NOMO-1 treated with dmso at 0.1 percent for 144 hours (cell line): ENCODE measurements around the gene CRMP1.

ENCODE experiments used
- DNase-seq: peaks from one replicate; lab custom pipeline; 2025; ENCODE audit not compliant: unreplicated experiment; lab: John Stamatoyannopoulos, UW

The CRMP1 gene

GRCh38 chr4:5890063-5890727, 2.7 kb downstream of the CRMP1 start:
- DNase-seq = no peak

DNA sequence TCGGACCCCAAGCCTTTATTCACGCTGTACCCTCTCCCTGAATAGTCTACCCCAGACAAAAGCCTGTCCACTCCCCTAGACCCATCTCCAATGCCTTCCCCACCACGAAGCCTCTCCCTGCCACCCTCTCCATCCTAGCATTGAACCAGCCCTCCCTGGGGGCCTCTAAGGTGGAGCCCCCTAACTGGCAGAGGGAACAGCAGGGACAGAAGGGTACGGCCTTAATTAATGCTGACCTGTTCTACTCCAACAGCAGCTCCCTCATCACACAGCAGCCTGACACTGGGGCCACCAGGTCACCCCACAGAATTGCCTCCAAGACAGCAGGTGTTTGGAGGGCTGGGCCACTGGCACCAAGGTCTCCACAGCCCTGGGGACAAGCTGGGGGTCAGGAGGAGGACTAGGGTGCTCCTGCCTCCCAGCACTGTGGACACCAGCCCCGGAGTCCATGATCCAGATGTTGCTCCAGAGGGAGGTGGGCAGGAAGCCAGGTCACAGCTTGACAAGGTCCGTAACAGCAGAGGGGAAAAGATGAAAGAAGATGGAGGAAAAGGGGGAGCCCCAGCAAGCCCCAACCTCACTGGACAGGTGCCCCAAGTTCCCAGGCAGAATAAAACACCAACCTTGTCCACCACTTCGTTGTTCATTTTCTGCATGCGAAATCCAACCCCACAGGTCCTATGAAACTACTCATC, 3.7 kb downstream of the CRMP1 start:
- no peak for DNase-seq

- DNase-seq = no peak
Measured at GRCh38 chr4:5888222-5889001, 4.5 kb downstream of the CRMP1 start.

- no peak for DNase-seq
Measured at GRCh38 chr4:5887361-5888221, 5.3 kb downstream of the CRMP1 start.

DNA sequence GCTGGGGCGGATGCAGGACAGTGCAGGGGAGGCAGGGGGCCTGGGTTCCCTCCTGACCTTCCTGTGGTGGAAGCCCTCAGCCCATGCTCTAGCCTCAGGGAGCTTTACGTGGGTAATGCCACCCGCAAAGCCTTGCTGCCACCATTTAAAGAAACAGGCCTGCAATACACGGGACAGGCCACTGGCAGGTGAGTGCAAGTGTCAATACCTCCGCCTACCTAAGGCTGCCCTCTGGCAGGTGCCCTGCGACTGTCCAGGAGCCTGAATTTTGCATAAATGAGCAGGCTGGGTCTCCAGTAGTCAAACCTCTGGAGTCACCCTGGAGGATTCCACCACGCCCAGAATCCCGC, 5.9 kb downstream of the CRMP1 start:
- no peak for DNase-seq

GRCh38 chr4:5885733-5886132, 7.2 kb downstream of the CRMP1 start:
- no peak for DNase-seq

DNA sequence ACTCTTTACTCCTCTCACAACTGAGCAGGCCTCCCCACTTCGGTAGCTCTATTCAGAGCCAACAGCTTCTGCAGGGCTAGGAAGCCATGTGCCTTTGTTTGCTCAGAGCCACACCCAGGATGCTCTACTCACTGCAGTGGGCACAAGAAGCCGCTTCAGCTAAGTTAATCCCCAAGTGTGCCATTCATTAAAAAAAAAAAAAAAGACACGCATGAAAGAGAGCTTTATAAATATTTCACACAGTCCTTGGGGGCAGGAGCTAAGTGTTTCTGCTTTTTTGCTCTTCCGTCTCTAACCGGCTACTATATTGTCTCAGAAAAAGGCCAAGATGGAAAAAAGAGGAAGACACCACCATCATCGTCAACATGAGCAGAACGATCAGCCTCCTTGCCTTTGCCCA, 8.1 kb downstream of the CRMP1 start:
- DNase-seq = no peak

DNA sequence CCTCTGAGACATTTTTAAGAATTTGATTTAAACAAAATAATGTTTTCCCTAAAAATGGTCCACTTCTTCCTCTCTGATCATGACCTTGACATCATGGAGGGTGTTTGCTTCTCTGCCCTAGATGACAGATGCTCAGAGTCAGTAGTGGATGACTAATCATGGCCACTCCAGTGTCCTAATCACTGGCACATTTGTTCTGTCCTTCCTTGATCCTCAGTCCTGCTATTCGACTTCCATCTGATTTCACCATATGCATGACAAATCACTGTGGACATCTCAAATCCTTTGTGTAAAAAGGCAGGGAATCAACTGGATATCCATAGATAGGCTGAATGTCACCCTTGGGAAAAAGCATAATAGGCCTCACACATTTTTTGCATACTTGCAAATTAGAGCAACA, 9.0 kb downstream of the CRMP1 start:
- DNase-seq = no peak

- no peak for DNase-seq
Measured at GRCh38 chr4:5882947-5883346, 9.9 kb downstream of the CRMP1 start.

- no peak for DNase-seq
Measured at GRCh38 chr4:5881340-5881739, 11.5 kb downstream of the CRMP1 start.

DNA sequence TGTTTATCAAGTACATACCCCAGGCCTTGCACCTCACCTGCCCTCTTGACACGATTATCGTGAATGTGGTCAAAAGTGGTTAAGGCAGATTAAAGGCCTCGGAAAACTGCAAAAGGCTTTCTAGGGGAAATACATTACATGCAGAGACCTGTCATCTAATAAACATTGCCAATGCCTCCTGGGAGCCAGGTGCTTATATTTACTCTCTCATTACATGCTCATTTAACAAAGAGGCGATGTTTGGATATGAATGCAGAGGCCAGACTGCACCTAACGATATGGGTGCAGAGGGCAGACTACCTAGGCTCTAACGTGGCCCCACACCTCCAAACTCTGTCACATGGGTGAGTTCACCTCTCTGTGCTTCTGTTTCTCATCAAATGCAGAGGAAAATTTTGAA, 14.5 kb downstream of the CRMP1 start:
- no peak for DNase-seq

DNA sequence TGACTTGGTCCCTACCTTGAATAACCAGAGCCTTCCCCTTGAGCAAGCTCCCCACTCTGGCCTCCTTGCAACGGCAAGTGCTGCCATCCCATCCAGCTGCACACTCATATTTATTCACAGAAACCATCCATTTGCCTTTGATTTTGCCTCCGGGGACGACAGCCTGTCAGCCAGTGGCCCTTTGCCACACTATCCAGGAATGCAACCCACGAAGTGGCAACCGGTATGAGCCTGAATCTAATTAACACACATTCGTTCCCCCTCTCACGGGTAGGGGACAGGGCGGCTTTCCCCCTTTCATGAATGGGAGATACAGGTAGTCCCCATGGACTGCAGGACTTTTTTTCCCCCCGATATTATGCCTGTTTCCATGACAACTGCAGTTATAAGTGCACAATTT, 15.5 kb downstream of the CRMP1 start:
- DNase-seq = no peak

- DNase-seq = no peak
Measured at GRCh38 chr4:5874811-5875449, 18.0 kb downstream of the CRMP1 start.

DNA sequence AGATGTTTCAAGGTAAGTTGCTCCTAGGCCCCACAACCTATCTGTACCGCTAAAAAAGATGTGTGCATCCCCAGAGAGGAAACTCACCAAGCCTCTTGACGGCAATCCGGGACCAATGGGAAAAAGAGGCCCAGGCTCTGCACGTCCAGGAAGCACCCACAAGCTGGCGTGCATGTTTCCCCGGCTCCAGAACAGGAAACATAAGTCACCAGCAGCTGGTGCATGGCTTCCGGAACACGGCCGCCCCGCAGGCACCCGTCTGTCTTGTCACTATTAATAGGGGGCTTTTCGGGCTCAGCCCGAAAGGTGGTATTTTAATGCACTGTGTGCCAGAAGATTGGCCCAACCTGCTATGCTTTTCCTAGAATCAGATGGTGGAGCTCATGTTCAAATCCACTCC, 22.2 kb downstream of the CRMP1 start:
- no peak for DNase-seq

DNA sequence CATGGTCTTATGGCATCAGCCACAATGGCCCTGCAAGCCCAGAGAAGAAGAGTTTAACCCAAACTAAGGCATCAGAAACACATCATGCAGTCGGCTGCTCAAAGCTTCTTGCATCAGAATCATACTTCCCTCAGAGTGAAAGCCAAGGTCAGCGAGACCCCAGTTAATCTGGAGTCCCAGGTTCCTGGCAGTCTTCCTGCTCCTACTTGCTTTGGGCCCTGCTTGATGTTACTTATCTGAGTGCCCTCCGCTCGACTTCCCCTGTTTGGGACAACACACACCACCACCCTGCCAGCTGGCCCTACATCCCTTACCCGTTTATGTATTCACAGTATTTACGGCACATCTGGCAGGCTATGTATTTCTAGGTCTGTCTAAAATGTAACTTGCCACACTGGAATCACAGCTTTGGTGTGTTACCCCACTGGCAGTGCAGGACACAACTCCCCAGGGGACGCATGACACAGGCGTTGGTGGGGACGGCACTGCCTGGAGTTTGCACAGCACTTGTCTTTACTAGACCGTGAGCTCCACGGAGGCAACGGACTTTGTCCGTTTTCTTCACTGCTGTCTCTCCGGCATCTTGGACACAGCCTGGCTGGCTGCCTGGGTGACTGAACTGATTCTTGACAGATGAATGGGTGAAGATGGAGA, 22.8 kb downstream of the CRMP1 start:
- DNase-seq = no peak

DNA sequence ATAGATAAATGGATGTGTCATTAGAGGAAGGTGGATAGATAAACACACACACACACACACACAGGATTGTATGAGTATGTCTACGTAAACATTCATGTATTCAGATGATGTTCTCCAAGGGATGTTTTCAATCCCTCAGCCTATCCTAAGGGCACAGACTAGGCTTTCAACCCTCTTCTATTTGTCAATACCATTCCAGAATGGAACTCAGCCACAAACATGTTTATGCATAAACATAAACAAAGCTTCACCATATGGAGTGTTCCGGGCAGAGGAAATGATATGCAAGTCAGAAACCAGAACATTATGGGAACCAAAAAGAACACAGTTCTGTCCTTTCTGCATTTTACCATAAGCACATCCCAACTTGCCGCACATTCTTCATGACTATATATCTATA, 25.0 kb downstream of the CRMP1 start:
- DNase-seq = no peak

- no peak for DNase-seq
Measured at GRCh38 chr4:5866841-5867813, 25.8 kb downstream of the CRMP1 start.

- DNase-seq = no peak
Measured at GRCh38 chr4:5865896-5866599, 26.8 kb downstream of the CRMP1 start.
